Natural killer cell (primary cell): Measurements from ENCODE around the gene S100B. TPM values are rescaled to one million over a fixed set of nuclear protein-coding genes. Genes with fewer than 3 reads are reported as not detected.
A peak's percentile ranks its signal among the peaks of the same experiment; 100 is the strongest.

Source experiments
- ATAC-seq, 3 donors: fragments of 150-1000 bp in 2 of 3; fragments of 200-7000 bp in 1 of 3; cut with Tn5 transposase; 1 replicate in 1 of 3; 2 replicates in 2 of 3; pipeline ENCODE4 v1.10.0; 2021; ENCODE audit warnings: mild to moderate bottlenecking in 2 of 3, moderate library complexity in 2 of 3
- DNase-seq, 2 donors: peaks; one replicate each; pipeline versions ENCODE4 v3.0.0 to v3.0.0-alpha.2; 2013 to 2021; ENCODE audit warnings: mixed read lengths in 1 of 2
- H3K27ac ChIP-seq: one replicate; pipeline ENCODE4 v1.5.1; 2013; ENCODE audit warnings: mild to moderate bottlenecking, low read length
- H3K27me3 ChIP-seq: one replicate; pipeline ENCODE4 v1.6.1; 2013; ENCODE audit warnings: low read length; ENCODE audit not compliant: control insufficient read depth, insufficient read depth
- H3K36me3 ChIP-seq: one replicate; pipeline ENCODE4 v1.6.1; 2013; ENCODE audit warnings: low read length; ENCODE audit not compliant: control insufficient read depth, insufficient read depth
- H3K4me1 ChIP-seq: one replicate; pipeline ENCODE4 v1.6.1; 2013; ENCODE audit warnings: low read length; ENCODE audit not compliant: control insufficient read depth, insufficient read depth
- H3K4me3 ChIP-seq: one replicate; pipeline ENCODE4 v1.5.1; 2013; ENCODE audit warnings: low read length
- H3K9me3 ChIP-seq: one replicate; pipeline ENCODE4 v1.6.1; 2013; ENCODE audit warnings: low read length; ENCODE audit not compliant: control insufficient read depth, insufficient read depth
- H3K27ac Mint-ChIP-seq, 2 donors: one replicate each; pipeline ENCODE4 v1.8.0; 2022; ENCODE audit warnings: mild to moderate bottlenecking in 2 of 2, mixed read lengths in 2 of 2, moderate library complexity in 1 of 2
- H3K27me3 Mint-ChIP-seq, 2 donors: one replicate each; pipeline ENCODE4 v1.8.0; 2022; ENCODE audit warnings: low read depth in 2 of 2, mixed read lengths in 2 of 2
- H3K36me3 Mint-ChIP-seq: one replicate; pipeline ENCODE4 v1.8.0; 2022; ENCODE audit warnings: mixed read lengths
- H3K4me1 Mint-ChIP-seq, 2 donors: one replicate each; pipeline ENCODE4 v1.8.0; 2022; ENCODE audit warnings: mixed read lengths in 2 of 2
- H3K4me3 Mint-ChIP-seq: one replicate; pipeline ENCODE4 v1.8.0; 2022; ENCODE audit warnings: mild to moderate bottlenecking, moderate library complexity, mixed read lengths
- H3K9me3 Mint-ChIP-seq, 2 donors: one replicate each; pipeline ENCODE4 v1.8.0; 2022; ENCODE audit warnings: mixed read lengths in 2 of 2
- WGBS: methylation state at CpG from one replicate; pipeline ENCODE4 v1.1.7; 2013; ENCODE audit warnings: missing lambda C conversion rate; ENCODE audit not compliant: insufficient coverage; 5-methylcytosine and 5-hydroxymethylcytosine counted together
- intact Hi-C: fragments of 100-400 bp; cut with micrococcal nuclease; formaldehyde crosslinking; loops from one replicate; pipeline ENCODE4 v1.14.2; 2022
- total RNA-seq, 4 donors: library from RNA; stranded (reverse); fragments of 120-200 nt in 1 of 4; gene quantifications; one replicate each; pipeline versions ENCODE4 v1.2.3 to v1.2.4, GENCODE V29; 2013 to 2022
- TF ChIP-seq, protein P1 (sequence below): fragments of 200-600 bp; IDR thresholded peaks from one replicate; pipeline ENCODE4 v1.8.0; 2022; ENCODE audit warnings: antibody characterized with exemption

S100B gene
- total RNA-seq, 3 donors from 2014 or later (not counting 1 experiment from before 2014, with no cell fraction given): 4.0 to 58.9 TPM; not detected in 1

- no peaks in the 10 kb centered on the region for H3K27me3 ChIP-seq
Observed at GRCh38 chr21:46643379-46644177, 38.7 kb upstream of the S100B start.

GRCh38 chr21:46641656-46642055 lies 36.8 kb upstream of the S100B start:
- Mint-ChIP-seq H3K27ac (peak overlapping the region; percentile 93 to 99), H3K27me3 (no peaks in the 10 kb centered on the region), H3K4me1 (peaks cover 49 to 72% of the 10 kb centered on the region in 2 donors), H3K4me3 (no peak overlapping the region), H3K36me3 (peaks cover 17% of the 10 kb centered on the region), H3K9me3 (no peaks in the 10 kb centered on the region)
- intact Hi-C loops: no loop called here
- no peak overlapping the region for H3K4me3 ChIP-seq
- no peaks in the 10 kb centered on the region for H3K9me3 ChIP-seq
- 98% methylated on average over 8 of the region's 8 CpGs for WGBS
- no peak for ATAC-seq
- TF ChIP-seq, protein P1, sequence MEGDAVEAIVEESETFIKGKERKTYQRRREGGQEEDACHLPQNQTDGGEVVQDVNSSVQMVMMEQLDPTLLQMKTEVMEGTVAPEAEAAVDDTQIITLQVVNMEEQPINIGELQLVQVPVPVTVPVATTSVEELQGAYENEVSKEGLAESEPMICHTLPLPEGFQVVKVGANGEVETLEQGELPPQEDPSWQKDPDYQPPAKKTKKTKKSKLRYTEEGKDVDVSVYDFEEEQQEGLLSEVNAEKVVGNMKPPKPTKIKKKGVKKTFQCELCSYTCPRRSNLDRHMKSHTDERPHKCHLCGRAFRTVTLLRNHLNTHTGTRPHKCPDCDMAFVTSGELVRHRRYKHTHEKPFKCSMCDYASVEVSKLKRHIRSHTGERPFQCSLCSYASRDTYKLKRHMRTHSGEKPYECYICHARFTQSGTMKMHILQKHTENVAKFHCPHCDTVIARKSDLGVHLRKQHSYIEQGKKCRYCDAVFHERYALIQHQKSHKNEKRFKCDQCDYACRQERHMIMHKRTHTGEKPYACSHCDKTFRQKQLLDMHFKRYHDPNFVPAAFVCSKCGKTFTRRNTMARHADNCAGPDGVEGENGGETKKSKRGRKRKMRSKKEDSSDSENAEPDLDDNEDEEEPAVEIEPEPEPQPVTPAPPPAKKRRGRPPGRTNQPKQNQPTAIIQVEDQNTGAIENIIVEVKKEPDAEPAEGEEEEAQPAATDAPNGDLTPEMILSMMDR: no peak
- peaks cover 48% of the 10 kb centered on the region for H3K36me3 ChIP-seq
- H3K4me1 ChIP-seq: peaks cover 10% of the 10 kb centered on the region
- no peak overlapping the region for H3K27ac ChIP-seq
- no peaks in the 10 kb centered on the region for H3K27me3 ChIP-seq
- DNase-seq: no peak

More at GRCh38 chr21:46643379-46644177, 38.7 kb upstream of the S100B start:
- peaks cover 18% of the 10 kb centered on the region for H3K36me3 Mint-ChIP-seq
- no peak for ATAC-seq
- TF ChIP-seq, protein P1: no peak
- intact Hi-C loops: no loop called here
- Histone ChIP-seq H3K27ac (no peak overlapping the region), H3K9me3 (no peaks in the 10 kb centered on the region), H3K4me3 (no peak overlapping the region), H3K36me3 (peaks cover 66% of the 10 kb centered on the region), H3K4me1 (peaks cover 3% of the 10 kb centered on the region)
- DNase-seq: no peak
- H3K4me3 Mint-ChIP-seq: no peak overlapping the region
- H3K4me1 Mint-ChIP-seq: peaks cover 50 to 59% of the 10 kb centered on the region in 2 donors
- 78% methylated on average over 12 of the region's 12 CpGs for WGBS
- H3K27me3 Mint-ChIP-seq: no peaks in the 10 kb centered on the region
- no peaks in the 10 kb centered on the region for H3K9me3 Mint-ChIP-seq
- peak overlapping the region in 1 of 2 donors; percentile 99 for H3K27ac Mint-ChIP-seq

DNA sequence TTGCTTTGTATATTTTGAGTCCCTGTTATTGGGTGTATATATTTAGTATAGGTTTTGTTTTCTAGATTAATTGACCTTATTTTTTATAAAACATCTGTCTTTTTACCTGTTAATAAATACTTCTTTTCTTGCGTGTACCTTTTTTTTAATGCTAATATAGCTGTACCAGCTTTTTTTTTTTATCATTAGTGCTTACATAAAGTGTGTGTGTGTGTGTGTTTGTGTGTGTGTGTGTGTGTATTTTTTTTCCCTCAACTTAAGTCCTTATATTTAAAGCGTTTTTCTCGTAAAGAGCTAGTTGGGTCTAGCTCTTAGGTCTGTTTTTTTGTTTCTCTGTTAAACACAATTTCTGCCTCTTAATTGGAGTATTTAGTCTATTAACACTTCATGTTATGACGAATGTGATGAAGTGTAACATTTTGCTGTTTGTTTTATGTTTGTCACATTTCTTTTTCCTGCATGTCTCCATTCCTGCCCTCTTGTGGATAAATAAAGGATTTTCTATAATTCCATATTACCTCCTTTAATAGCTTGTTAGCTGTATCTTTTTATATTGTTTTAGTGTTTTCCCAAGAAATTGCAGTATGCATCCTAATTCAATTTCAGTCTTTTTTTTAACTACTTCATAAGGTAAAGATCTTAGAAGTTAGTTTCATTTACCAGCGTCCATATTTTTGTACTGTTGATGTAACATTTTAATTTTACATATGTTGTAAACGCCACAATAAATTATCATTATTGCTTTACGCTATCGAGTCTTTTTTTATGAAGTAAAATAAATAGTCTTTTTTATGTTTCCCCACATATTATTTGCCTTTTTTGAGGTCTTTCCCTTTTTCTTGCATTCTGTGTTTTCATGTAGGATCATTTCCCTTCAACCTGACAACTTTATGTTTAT lies 34.9 kb upstream of the S100B start:
- Mint-ChIP-seq H3K4me1 (peaks cover 54 to 76% of the 10 kb centered on the region in 2 donors), H3K4me3 (peak overlapping the region; percentile 80), H3K27ac (peak overlapping the region; percentile 93 to 99), H3K9me3 (no peaks in the 10 kb centered on the region), H3K36me3 (peaks cover 10% of the 10 kb centered on the region), H3K27me3 (no peaks in the 10 kb centered on the region)
- TF ChIP-seq, protein P1: peak; percentile 69
- no CpG with 5 or more reads among the region's 8 CpGs for WGBS
- no peaks in the 10 kb centered on the region for H3K27me3 ChIP-seq
- no peak overlapping the region for H3K4me3 ChIP-seq
- no peak for ATAC-seq
- peaks cover 32% of the 10 kb centered on the region for H3K36me3 ChIP-seq
- DNase-seq: peak in 1 of 2 donors; percentile 60
- intact Hi-C loops: loop anchor here (2.0 kb wide), 1 partner anchor 17 kb away; no protein-coding TSS in a partner anchor
- no peak overlapping the region for H3K27ac ChIP-seq
- H3K4me1 ChIP-seq: peaks cover 17% of the 10 kb centered on the region
- no peaks in the 10 kb centered on the region for H3K9me3 ChIP-seq
